Cardiac atrium fibroblast (primary cell): ENCODE results near the gene NOPCHAP1. TPM values are rescaled to one million over a fixed set of nuclear protein-coding genes. Genes with fewer than 3 reads are reported as not detected.

Experiments used
- total RNA-seq: library from RNA; depleted of rRNA; stranded (reverse); fragments of >200 nt; gene quantifications from 2 replicates; pipeline ENCODE4 v1.2.3, GENCODE V29; 2015

NOPCHAP1 gene, protein sequence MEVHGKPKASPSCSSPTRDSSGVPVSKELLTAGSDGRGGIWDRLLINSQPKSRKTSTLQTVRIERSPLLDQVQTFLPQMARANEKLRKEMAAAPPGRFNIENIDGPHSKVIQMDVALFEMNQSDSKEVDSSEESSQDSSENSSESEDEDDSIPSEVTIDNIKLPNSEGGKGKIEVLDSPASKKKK
- 1.6 and 3.1 TPM in 2 replicates for total RNA-seq

DNA sequence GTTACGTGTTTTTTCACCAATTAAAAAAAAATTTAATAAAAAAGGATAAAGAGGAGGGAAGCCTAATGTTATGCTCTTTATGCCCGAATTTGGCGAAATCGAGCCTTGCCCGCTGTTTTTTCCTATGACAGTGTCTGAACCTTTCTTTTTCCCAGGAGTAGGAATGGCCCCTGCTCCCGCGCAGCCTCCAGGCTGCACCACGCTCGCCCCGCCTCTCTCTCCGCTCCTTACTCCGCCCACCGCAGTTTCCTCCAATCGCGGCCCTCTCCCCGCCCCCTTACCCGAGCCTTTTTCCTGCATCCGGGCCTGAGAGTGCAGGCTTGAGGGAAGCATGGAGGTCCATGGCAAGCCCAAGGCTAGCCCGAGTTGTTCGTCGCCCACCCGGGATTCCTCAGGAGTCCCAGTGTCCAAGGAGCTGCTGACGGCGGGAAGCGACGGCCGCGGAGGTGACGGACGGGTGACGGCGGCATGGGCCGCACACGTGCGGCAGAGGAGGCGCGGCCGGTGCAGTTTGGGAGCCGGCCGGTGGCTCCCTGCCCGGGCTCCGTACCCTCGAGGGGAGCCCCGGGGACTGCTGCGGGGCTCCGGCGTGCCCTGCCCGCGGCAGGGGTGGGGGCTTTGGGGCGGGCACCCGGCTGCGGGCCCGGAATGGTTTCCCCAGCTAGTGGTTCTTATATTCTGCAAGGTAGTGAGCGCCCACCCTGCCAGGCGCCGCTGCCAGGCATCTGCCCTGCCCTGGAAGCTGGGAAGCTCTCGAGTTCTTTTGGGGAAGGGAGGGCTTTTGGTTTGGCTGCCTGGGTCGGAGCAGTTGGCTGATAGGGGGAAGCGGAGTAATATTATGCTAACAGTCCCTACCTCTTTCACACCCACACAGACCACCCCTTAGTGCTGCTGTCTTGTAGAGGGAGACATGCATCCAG lies at the start of gene NOPCHAP1:
Gene NOPCHAP1 (plus strand): TSS at position 295 of the 920 bp plus-strand sequence. CDS start 37 bp downstream, at position 332.

DNA sequence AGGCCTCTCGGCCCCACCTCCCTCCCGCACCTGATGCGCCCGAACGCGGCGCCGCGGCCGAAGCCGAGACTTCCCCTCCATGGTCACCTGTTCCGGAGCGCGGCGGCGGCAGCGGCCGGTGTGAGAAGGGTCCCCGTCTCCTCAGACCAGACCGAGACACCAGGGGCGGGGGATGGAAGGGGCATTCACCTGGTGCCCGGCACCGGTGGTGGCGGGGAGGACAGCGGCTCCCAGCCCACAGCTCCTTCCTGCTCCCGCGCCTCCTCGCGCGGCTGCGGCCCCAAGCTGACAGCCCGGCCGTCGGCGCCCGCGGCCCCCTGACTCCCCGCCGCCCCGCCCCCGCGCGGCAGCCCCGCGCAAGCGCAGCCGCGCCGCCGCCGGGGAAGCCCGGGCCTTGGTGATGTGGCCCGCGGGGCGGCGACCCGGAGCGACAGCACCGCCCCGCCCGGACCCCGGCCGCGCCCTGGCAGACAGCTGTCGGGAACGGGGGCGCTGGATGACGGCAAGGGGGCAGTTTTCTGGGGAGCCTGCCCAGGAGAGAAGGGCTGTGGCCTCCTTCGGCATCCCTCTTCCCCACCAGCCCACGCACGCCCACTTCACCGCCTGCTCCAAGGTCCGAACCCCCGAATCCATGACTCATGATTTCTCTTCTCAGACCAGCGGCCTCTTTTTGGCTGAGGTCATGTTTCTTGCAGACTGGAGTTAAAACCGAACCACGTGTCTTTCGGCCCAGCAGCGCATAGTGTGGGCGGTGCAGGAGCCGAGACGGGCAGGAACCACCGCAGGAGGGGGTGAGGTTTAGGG lies 27.9 kb upstream of the NOPCHAP1 start, which contains the start of gene SLC41A2:
Gene SLC41A2 (minus strand): TSS at position 290 of the 804 bp plus-strand sequence. CDS start 29,763 bp downstream, outside the sequence.

Other genes starting within 250 kb of the NOPCHAP1 start
- 14.8 and 27.5 TPM in 2 replicates for gene SLC41A2, start 28.0 kb upstream of the NOPCHAP1 start, total RNA-seq
- gene ALDH1L2, start 98.1 kb downstream of the NOPCHAP1 start, total RNA-seq, result 78.3 and 89.9 TPM in 2 replicates
- 45.5 and 50.1 TPM in 2 replicates for gene WASHC4, start 121.4 kb downstream of the NOPCHAP1 start, total RNA-seq
- gene APPL2, start 249.9 kb downstream of the NOPCHAP1 start, total RNA-seq, result 14.4 and 27.4 TPM in 2 replicates